Upper lobe of right lung (tissue), 1 donor: ENCODE results near the gene TBP. TPM values are rescaled to one million over a fixed set of nuclear protein-coding genes. Genes with fewer than 3 reads are reported as not detected.
"Not testable (repeated sequence)": the region's sequence is repeated elsewhere in the genome, so short reads cannot be mapped to it uniquely, and the experiment has no call there.

Experiments
- ATAC-seq: fragments of 200-7000 bp; cut with Tn5 transposase; one replicate; pipeline ENCODE4 v1.9.1; 2020; ENCODE audit warnings: mild to moderate bottlenecking, moderate library complexity
- DNase-seq: peaks from one replicate; pipeline ENCODE4 v3.0.0-alpha.2; 2020
- H3K27ac ChIP-seq: fragments of 200-600 bp; one replicate; pipeline ENCODE4 v1.8.0; 2022
- H3K27me3 ChIP-seq: fragments of 200-600 bp; one replicate; pipeline ENCODE4 v1.8.0; 2022; ENCODE audit warnings: mild to moderate bottlenecking
- H3K36me3 ChIP-seq: fragments of 200-600 bp; one replicate; pipeline ENCODE4 v1.8.0; 2022
- H3K4me1 ChIP-seq: fragments of 200-600 bp; one replicate; pipeline ENCODE4 v1.8.0; 2022
- H3K4me3 ChIP-seq: fragments of 200-600 bp; one replicate; pipeline ENCODE4 v1.8.0; 2022; ENCODE audit warnings: mild to moderate bottlenecking
- H3K9me3 ChIP-seq: fragments of 200-600 bp; one replicate; pipeline ENCODE4 v1.8.0; 2022
- intact Hi-C: fragments of 100-400 bp; cut with DNase I; formaldehyde crosslinking; loops from one replicate; pipeline ENCODE4 v1.11.0; 2022
- long read RNA-seq: library from polyadenylated mRNA; unstranded; transcript quantifications from one replicate; pipeline ENCODE4 v2.0.0, GENCODE V29; 2021
- total RNA-seq: library from RNA; stranded (reverse); fragmentation: NEBNext Ultra II Directional; extraction: Animal tissue kit (Norgen Biotek cat#: 25700); gene quantifications from one replicate; pipeline ENCODE4 v1.2.1, GENCODE V29; 2021
- TF ChIP-seq, protein P1 (sequence below): fragments of 200-600 bp; IDR thresholded peaks from one replicate; pipeline ENCODE4 v1.8.0; 2022; ENCODE audit warnings: antibody characterized with exemption
- donor health status: DM: no; HTN: yes; CAD: no; lungs with severe emphysema.

The TBP gene
- 12.8 TPM for total RNA-seq
- long read RNA-seq, transcript TBP-201 (8 exons, 1,861 nt), result minor isoform, 8 of 41 reads
- long read RNA-seq, transcript TBP-202 (8 exons, 1,903 nt), result major isoform, 26 of 41 reads
- long read RNA-seq, partial matches to known transcripts, result 3 of 41 reads
- long read RNA-seq, other reads (novel, unspliced or antisense), result 4 of 41 reads

- intact Hi-C loops, result no loop called here
- ATAC-seq (peak; percentile 97), DNase-seq (peak; percentile 98)
- Histone ChIP-seq H3K9me3 (no peaks in the 10 kb centered on the region), H3K27ac (peak within 1 kb of the TSS; percentile 94), H3K4me1 (peaks cover 36% of the 10 kb centered on the region), H3K4me3 (peak within 1 kb of the TSS; percentile 92), H3K27me3 (no peaks in the 10 kb centered on the region), H3K36me3 (peaks cover 25% of the 10 kb centered on the region)
- TF ChIP-seq, protein P1, sequence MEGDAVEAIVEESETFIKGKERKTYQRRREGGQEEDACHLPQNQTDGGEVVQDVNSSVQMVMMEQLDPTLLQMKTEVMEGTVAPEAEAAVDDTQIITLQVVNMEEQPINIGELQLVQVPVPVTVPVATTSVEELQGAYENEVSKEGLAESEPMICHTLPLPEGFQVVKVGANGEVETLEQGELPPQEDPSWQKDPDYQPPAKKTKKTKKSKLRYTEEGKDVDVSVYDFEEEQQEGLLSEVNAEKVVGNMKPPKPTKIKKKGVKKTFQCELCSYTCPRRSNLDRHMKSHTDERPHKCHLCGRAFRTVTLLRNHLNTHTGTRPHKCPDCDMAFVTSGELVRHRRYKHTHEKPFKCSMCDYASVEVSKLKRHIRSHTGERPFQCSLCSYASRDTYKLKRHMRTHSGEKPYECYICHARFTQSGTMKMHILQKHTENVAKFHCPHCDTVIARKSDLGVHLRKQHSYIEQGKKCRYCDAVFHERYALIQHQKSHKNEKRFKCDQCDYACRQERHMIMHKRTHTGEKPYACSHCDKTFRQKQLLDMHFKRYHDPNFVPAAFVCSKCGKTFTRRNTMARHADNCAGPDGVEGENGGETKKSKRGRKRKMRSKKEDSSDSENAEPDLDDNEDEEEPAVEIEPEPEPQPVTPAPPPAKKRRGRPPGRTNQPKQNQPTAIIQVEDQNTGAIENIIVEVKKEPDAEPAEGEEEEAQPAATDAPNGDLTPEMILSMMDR, result no peak
Measured at GRCh38 chr6:170554013-170554795, at the start of gene TBP. Gene TBP (plus strand): TSS chr6:170554369. CDS start chr6:170557030, 2,661 bp downstream.

GRCh38 chr6:170504479-170504878 is 49.7 kb upstream of the TBP start:
- TF ChIP-seq, protein P1, result no peak
- Histone ChIP-seq H3K4me3 (no peak overlapping the region), H3K27ac (no peak overlapping the region), H3K36me3 (no peaks in the 10 kb centered on the region), H3K27me3 (peaks cover 9% of the 10 kb centered on the region), H3K4me1 (no peaks in the 10 kb centered on the region), H3K9me3 (no peaks in the 10 kb centered on the region)
- intact Hi-C loops, result no loop called here
- DNase-seq, result no peak
- peak; percentile 12 for ATAC-seq

- no peaks in the 10 kb centered on the region for H3K4me1 ChIP-seq
- ATAC-seq (no peak), DNase-seq (no peak)
- no peak overlapping the region for H3K4me3 ChIP-seq
- H3K9me3 ChIP-seq, result no peaks in the 10 kb centered on the region
- no peaks in the 10 kb centered on the region for H3K36me3 ChIP-seq
- peaks cover 7% of the 10 kb centered on the region for H3K27me3 ChIP-seq
- H3K27ac ChIP-seq, result no peak overlapping the region
- intact Hi-C loops, result no loop called here
- TF ChIP-seq, protein P1, result no peak
Measured at GRCh38 chr6:170505306-170505705, 48.9 kb upstream of the TBP start.

GRCh38 chr6:170506446-170506845 is 47.7 kb upstream of the TBP start:
- Histone ChIP-seq H3K9me3 (no peaks in the 10 kb centered on the region), H3K4me3 (no peak overlapping the region)

GRCh38 chr6:170507728-170508127 is 46.4 kb upstream of the TBP start:
- H3K4me1 ChIP-seq, ATAC-seq, H3K27ac ChIP-seq, intact Hi-C loops, H3K4me3 ChIP-seq, H3K36me3 ChIP-seq, H3K27me3 ChIP-seq, H3K9me3 ChIP-seq, DNase-seq: not testable (repeated sequence)

More at GRCh38 chr6:170506446-170506845, 47.7 kb upstream of the TBP start:
- intact Hi-C loops, result no loop called here
- no peak for DNase-seq
- Histone ChIP-seq H3K36me3 (no peaks in the 10 kb centered on the region), H3K27me3 (peaks cover 4% of the 10 kb centered on the region), H3K27ac (no peak overlapping the region), H3K4me1 (no peaks in the 10 kb centered on the region)
- ATAC-seq, result no peak
- TF ChIP-seq, protein P1, result no peak

DNA sequence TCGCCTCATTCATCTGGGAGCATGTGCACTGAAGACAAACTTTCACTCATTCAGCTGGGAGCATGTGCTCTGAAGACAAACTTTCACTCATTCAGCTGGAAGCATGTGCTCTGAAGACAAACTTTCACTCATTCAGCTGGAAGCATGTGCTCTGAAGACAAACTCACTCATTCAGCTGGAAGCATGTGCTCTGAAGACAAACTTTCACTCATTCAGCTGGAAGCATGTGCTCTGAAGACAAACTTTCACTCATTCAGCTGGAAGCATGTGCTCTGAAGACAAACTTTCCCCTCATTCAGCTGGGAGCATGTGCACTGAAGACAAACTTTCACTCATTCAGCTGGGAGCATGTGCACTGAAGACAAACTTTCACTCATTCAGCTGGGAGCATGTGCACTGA is 45.9 kb upstream of the TBP start:
- DNase-seq, ATAC-seq, H3K27me3 ChIP-seq, H3K27ac ChIP-seq, intact Hi-C loops, H3K36me3 ChIP-seq, H3K9me3 ChIP-seq, H3K4me1 ChIP-seq, H3K4me3 ChIP-seq: not testable (repeated sequence)

DNA sequence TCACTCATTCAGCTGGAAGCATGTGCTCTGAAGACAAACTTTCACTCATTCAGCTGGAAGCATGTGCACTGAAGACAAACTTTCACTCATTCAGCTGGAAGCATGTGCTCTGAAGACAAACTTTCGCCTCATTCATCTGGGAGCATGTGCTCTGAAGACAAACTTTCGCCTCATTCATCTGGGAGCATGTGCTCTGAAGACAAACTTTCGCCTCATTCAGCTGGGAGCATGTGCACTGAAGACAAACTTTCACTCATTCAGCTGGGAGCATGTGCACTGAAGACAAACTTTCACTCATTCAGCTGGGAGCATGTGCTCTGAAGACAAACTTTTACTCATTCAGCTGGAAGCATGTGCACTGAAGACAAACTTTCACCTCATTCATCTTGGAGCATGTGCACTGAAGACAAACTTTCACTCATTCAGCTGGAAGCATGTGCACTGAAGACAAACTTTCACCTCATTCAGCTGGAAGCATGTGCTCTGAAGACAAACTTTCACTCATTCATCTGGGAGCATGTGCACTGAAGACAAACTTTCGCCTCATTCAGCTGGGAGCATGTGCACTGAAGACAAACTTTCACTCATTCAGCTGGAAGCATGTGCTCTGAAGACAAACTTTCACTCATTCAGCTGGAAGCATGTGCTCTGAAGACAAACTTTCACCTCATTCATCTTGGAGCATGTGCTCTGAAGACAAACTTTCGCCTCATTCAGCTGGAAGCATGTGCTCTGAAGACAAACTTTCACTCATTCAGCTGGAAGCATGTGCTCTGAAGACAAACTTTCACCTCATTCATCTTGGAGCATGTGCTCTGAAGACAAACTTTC is 45.1 kb upstream of the TBP start:
- H3K36me3 ChIP-seq, H3K4me1 ChIP-seq, H3K9me3 ChIP-seq, intact Hi-C loops, H3K4me3 ChIP-seq, DNase-seq, H3K27me3 ChIP-seq, ATAC-seq, H3K27ac ChIP-seq: not testable (repeated sequence)
